ENCODE measurements around the gene SUSD4. TPM values are rescaled to one million over a fixed set of nuclear protein-coding genes. Genes with fewer than 3 reads are reported as not detected.

SUSD4 gene
- total RNA-seq, 1 experiment from 2014 or later, result 3.5 TPM

- no peak overlapping the region for H3K27ac ChIP-seq (ENCODE audit: insufficient read length, low read depth, low read length)
- H3K4ac ChIP-seq (ENCODE audit: low read depth, low read length), result no peak overlapping the region
- no peak overlapping the region for H2BK15ac ChIP-seq (ENCODE audit: low read depth, low read length)
- H3K23me2 ChIP-seq (ENCODE audit: insufficient read length, low read depth, low read length, poor library complexity, severe bottlenecking), result no peaks in the 10 kb centered on the region
- Mint-ChIP-seq H3K36me3 (ENCODE audit: insufficient read depth in 1 of 3, low read depth in 3 of 3) (no peaks in the 10 kb centered on the region), H3K27ac (no peak overlapping the region; a peak in 1 of 7 replicates), H3K9me3 (no peaks in the 10 kb centered on the region), H3K4me1 (no peaks in the 10 kb centered on the region), H3K4me3 (no peak overlapping the region), H3K27me3 (ENCODE audit: low read depth) (peaks cover 15% of the 10 kb centered on the region)
- H3K4me1 ChIP-seq (ENCODE audit: insufficient read depth, low read length), result no peaks in the 10 kb centered on the region
- H3K79me2 ChIP-seq (ENCODE audit: insufficient read depth, low read length), result no peaks in the 10 kb centered on the region
- H3K79me1 ChIP-seq (ENCODE audit: insufficient read depth, low read depth, low read length, poor library complexity, severe bottlenecking), result no peaks in the 10 kb centered on the region
- H2BK12ac ChIP-seq (ENCODE audit: insufficient read length, low read depth, low read length), result no peak overlapping the region
- no peak overlapping the region for H2BK5ac ChIP-seq (ENCODE audit: insufficient read length, low read length)
- H2AK5ac ChIP-seq (ENCODE audit: insufficient read length, low read length), result no peak overlapping the region
- H2BK120ac ChIP-seq (ENCODE audit: low read depth, low read length, poor library complexity, severe bottlenecking), result no peak overlapping the region
- no CpG with 5 or more reads among the region's 7 CpGs for WGBS (ENCODE audit: extremely low coverage, insufficient read length, low lambda C conversion rate)
- H4K8ac ChIP-seq (replicated peaks; ENCODE audit: insufficient read length, low read depth, low read length), result no peak overlapping the region
- no peak overlapping the region for H3K4me2 ChIP-seq (ENCODE audit: insufficient read depth, insufficient read length, low read length)
- H2AFZ ChIP-seq (ENCODE audit: low read length), result no peak overlapping the region
- H3K56ac ChIP-seq (ENCODE audit: insufficient read length, low read depth, low read length), result no peak overlapping the region
- no peaks in the 10 kb centered on the region for H3K27me3 ChIP-seq (ENCODE audit: insufficient read depth, low read length)
- no peak overlapping the region for H4K5ac ChIP-seq (ENCODE audit: insufficient read length, low read depth, low read length)
- no peak overlapping the region for H4K91ac ChIP-seq (ENCODE audit: insufficient read length, low read depth, low read length)
- no peak overlapping the region for H3K9ac ChIP-seq (ENCODE audit: extremely low read depth, insufficient read length, low read length)
- no peak overlapping the region for H2BK20ac ChIP-seq (ENCODE audit: low read depth, low read length, poor library complexity, severe bottlenecking)
- peaks cover 3% of the 10 kb centered on the region for H4K20me1 ChIP-seq (ENCODE audit: control insufficient read depth, insufficient read depth, insufficient read length)
- no peak for TF ChIP-seq CTCF (conservative IDR thresholded peaks at IDR 0.05)
- H3K23ac ChIP-seq (ENCODE audit: insufficient read length, low read depth, low read length), result no peak overlapping the region
- H3K18ac ChIP-seq (ENCODE audit: insufficient read length, low read depth, low read length), result no peak overlapping the region
- H3K14ac ChIP-seq (ENCODE audit: insufficient read depth, low read length), result no peak overlapping the region
- no peaks in the 10 kb centered on the region for H3K9me3 ChIP-seq (ENCODE audit: control insufficient read depth, low read depth, low read length)
- DNase-seq, result no peak
- H3T11ph ChIP-seq (ENCODE audit: low read length), result no peak overlapping the region
Measured at GRCh38 chr1:223245983-223246382, 118.0 kb downstream of the SUSD4 start.
